Measurements from ENCODE around the gene NF2. TPM values are rescaled to one million over a fixed set of nuclear protein-coding genes. Genes with fewer than 3 reads are reported as not detected.
A peak's percentile ranks its signal among the peaks of the same experiment; 100 is the strongest.

Gene NF2
- total and polyA plus RNA-seq, 8 donors, result 5.8 to 37.6 (median 18.3) TPM

- DNase-seq, result peak; percentile 46 to 90
- Histone ChIP-seq H3K4me1 (peaks cover 15 to 49% (median 38%) of the 10 kb centered on the region in 4 donors), H3K36me3 (no peaks in the 10 kb centered on the region), H3K27me3 (peaks cover 0 to 85% (median 9%) of the 10 kb centered on the region in 3 donors), H3K27ac (no peak overlapping the region), H3K9me3 (no peaks in the 10 kb centered on the region), H3K4me3 (no peak overlapping the region)
- 2 to 22% (median 15%) methylated on average over 12 to 14 of the region's 14 CpGs for WGBS, 5 donors
- TF ChIP-seq POLR2AphosphoS5 (IDR thresholded peaks at IDR 0.05) (no peak), CTCF (IDR thresholded peaks at IDR 0.05) (no peak), EP300 (IDR thresholded peaks at IDR 0.05) (no peak), POLR2A (IDR thresholded peaks at IDR 0.05) (no peak)
- intact Hi-C loops (cut with DNase I; ENCODE audit: low total_unique reads), result no loop called here
These were observed 101.3 kb downstream of the NF2 start for GRCh38 chr22:29704528-29705285.

GRCh38 chr22:29705651-29706050 is 102.2 kb downstream of the NF2 start:
- Histone ChIP-seq H3K36me3 (no peaks in the 10 kb centered on the region), H3K4me1 (peaks cover 15 to 45% (median 37%) of the 10 kb centered on the region in 4 donors), H3K27me3 (peaks cover 0 to 90% (median 16%) of the 10 kb centered on the region in 3 donors), H3K4me3 (no peak overlapping the region), H3K9me3 (no peaks in the 10 kb centered on the region), H3K27ac (no peak overlapping the region)
- no peak for DNase-seq
- WGBS, 5 donors, result 71 to 90% (median 88%) methylated on average over 4 to 7 of the region's 7 CpGs
- TF ChIP-seq CTCF (IDR thresholded peaks at IDR 0.05) (no peak), POLR2AphosphoS5 (IDR thresholded peaks at IDR 0.05) (no peak), POLR2A (IDR thresholded peaks at IDR 0.05) (no peak), EP300 (IDR thresholded peaks at IDR 0.05) (no peak)
- intact Hi-C loops (cut with DNase I; ENCODE audit: low total_unique reads), result no loop called here

- H3K36me3 ChIP-seq, result no peaks in the 10 kb centered on the region
- H3K4me3 ChIP-seq, result no peak overlapping the region
- no peaks in the 10 kb centered on the region for H3K9me3 ChIP-seq
- DNase-seq, result no peak
- peaks cover 15 to 45% (median 29%) of the 10 kb centered on the region in 4 donors for H3K4me1 ChIP-seq
- 31 to 52% (median 44%) methylated on average over 5 to 9 of the region's 9 CpGs for WGBS, 5 donors
- peaks cover 0 to 90% (median 20%) of the 10 kb centered on the region in 3 donors for H3K27me3 ChIP-seq
- H3K27ac ChIP-seq, result no peak overlapping the region
- TF ChIP-seq EP300 (IDR thresholded peaks at IDR 0.05) (no peak), CTCF (IDR thresholded peaks at IDR 0.05) (no peak), POLR2A (IDR thresholded peaks at IDR 0.05) (no peak), POLR2AphosphoS5 (IDR thresholded peaks at IDR 0.05) (no peak)
- intact Hi-C loops (cut with DNase I; ENCODE audit: low total_unique reads), result no loop called here
These were observed 103.1 kb downstream of the NF2 start for GRCh38 chr22:29706486-29706885.

GRCh38 chr22:29707010-29707409 is 103.6 kb downstream of the NF2 start:
- Histone ChIP-seq H3K9me3 (no peaks in the 10 kb centered on the region), H3K4me1 (peaks cover 12 to 40% (median 24%) of the 10 kb centered on the region in 4 donors), H3K27ac (no peak overlapping the region), H3K36me3 (no peaks in the 10 kb centered on the region), H3K27me3 (peaks cover 0 to 91% (median 20%) of the 10 kb centered on the region in 3 donors), H3K4me3 (no peak overlapping the region)
- intact Hi-C loops (cut with DNase I; ENCODE audit: low total_unique reads), result no loop called here
- DNase-seq, result peak in 1 of 2 donors; percentile 63
- WGBS, 5 donors, result 29 to 44% (median 34%) methylated on average over 15 to 18 of the region's 18 CpGs
- TF ChIP-seq CTCF (IDR thresholded peaks at IDR 0.05) (no peak), POLR2AphosphoS5 (IDR thresholded peaks at IDR 0.05) (no peak), POLR2A (IDR thresholded peaks at IDR 0.05) (no peak), EP300 (IDR thresholded peaks at IDR 0.05) (no peak)
